HL-60 (cell line): Measurements from ENCODE around the gene SLC25A4.

Experiments
- CTCF ChIP-seq: IDR thresholded peaks from one replicate; pipeline ENCODE4 v1.5.1; 2011; ENCODE audit warnings: low read length, control low read depth, inconsistent platforms; ENCODE audit not compliant: insufficient read depth
- GABPA ChIP-seq: IDR thresholded peaks from 2 replicates; pipeline ENCODE4 v1.6.1; 2012; ENCODE audit warnings: low read depth
- SPI1 ChIP-seq: IDR thresholded peaks from 2 replicates; pipeline ENCODE4 v1.6.1; 2012; ENCODE audit warnings: low read depth, mild to moderate bottlenecking, borderline replicate concordance
- TF ChIP-seq, protein P1 (sequence below): IDR thresholded peaks from 2 replicates; pipeline ENCODE4 v1.6.1; 2012; ENCODE audit warnings: low read depth; ENCODE audit not compliant: insufficient replicate concordance

- TF ChIP-seq, protein P1, sequence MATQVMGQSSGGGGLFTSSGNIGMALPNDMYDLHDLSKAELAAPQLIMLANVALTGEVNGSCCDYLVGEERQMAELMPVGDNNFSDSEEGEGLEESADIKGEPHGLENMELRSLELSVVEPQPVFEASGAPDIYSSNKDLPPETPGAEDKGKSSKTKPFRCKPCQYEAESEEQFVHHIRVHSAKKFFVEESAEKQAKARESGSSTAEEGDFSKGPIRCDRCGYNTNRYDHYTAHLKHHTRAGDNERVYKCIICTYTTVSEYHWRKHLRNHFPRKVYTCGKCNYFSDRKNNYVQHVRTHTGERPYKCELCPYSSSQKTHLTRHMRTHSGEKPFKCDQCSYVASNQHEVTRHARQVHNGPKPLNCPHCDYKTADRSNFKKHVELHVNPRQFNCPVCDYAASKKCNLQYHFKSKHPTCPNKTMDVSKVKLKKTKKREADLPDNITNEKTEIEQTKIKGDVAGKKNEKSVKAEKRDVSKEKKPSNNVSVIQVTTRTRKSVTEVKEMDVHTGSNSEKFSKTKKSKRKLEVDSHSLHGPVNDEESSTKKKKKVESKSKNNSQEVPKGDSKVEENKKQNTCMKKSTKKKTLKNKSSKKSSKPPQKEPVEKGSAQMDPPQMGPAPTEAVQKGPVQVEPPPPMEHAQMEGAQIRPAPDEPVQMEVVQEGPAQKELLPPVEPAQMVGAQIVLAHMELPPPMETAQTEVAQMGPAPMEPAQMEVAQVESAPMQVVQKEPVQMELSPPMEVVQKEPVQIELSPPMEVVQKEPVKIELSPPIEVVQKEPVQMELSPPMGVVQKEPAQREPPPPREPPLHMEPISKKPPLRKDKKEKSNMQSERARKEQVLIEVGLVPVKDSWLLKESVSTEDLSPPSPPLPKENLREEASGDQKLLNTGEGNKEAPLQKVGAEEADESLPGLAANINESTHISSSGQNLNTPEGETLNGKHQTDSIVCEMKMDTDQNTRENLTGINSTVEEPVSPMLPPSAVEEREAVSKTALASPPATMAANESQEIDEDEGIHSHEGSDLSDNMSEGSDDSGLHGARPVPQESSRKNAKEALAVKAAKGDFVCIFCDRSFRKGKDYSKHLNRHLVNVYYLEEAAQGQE, result no peak
- TF ChIP-seq GABPA (no peak), SPI1 (no peak), CTCF (no peak)
These were observed 28.5 kb downstream of the SLC25A4 start for GRCh38 chr4:185171373-185172071.
